Measurements from ENCODE around the gene PSMD4. TPM values are rescaled to one million over a fixed set of nuclear protein-coding genes. Genes with fewer than 3 reads are reported as not detected.
A peak's percentile ranks its signal among the peaks of the same experiment; 100 is the strongest.

PSMD4 gene
- polyA plus RNA-seq, 2 of the 4 experiments (the other 2 are of a cell fraction), result 207 to 265 TPM

DNA sequence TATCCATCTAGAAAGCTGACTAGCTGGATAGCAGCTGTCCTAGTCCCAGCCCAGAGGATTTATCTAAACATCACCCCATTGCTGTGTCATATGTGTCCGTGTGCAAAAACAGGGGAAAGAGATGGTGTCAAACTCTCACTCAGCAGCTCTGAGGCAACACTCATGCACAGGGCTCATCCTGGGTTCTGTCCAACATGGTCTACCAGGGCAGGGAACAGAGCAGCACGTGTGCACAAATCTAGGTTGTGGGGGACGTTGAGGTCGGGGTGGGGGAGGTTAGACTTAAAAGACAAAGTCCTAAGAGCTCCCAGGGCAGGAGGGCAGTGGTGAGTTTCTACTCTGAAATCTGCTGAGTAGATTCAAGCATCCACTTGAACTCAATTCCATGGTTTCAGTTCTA is 56.5 kb downstream of the PSMD4 start:
- DNase-seq (ENCODE audit: low read depth in 1 of 2, low spot score in 1 of 2) (no peak), ATAC-seq (peak in 1 of 2 experiments; percentile 15; a peak in 1 of 6 replicates), FAIRE-seq (no peak)
- Histone ChIP-seq H3K27ac (no peak overlapping the region), H3K4me3 (no peak overlapping the region), H3K9me3 (no peaks in the 10 kb centered on the region), H3K4me1 (peaks cover 44% of the 10 kb centered on the region), H3K4me2 (peak overlapping the region; percentile 34; the same call in 2 of the 3 replicates)
- TF ChIP-seq POLR2AphosphoS2 (conservative IDR thresholded peaks at IDR 0.05; ENCODE audit: low read length) (no peak), TFCP2L1 (CRISPR knock-in tag; IDR thresholded peaks at IDR 0.05) (no peak)
- ChIA-PET CTCF (interaction anchor here (0.9 to 42.1 kb wide), 14 partner anchors 10 to 95 kb away, joined by 3 to 831 read pairs (median 4); no protein-coding TSS in a partner anchor), POLR2A (interaction anchor here (0.6 to 2.7 kb wide), 8 partner anchors 10 to 146 kb away, joined by 3 to 13 read pairs (median 6); partner anchors contain the start of genes PI4KB, PSMB4 and ZNF687)
- 36% methylated on average over 3 of the region's 4 CpGs for WGBS (ENCODE audit: missing lambda C conversion rate)

DNA sequence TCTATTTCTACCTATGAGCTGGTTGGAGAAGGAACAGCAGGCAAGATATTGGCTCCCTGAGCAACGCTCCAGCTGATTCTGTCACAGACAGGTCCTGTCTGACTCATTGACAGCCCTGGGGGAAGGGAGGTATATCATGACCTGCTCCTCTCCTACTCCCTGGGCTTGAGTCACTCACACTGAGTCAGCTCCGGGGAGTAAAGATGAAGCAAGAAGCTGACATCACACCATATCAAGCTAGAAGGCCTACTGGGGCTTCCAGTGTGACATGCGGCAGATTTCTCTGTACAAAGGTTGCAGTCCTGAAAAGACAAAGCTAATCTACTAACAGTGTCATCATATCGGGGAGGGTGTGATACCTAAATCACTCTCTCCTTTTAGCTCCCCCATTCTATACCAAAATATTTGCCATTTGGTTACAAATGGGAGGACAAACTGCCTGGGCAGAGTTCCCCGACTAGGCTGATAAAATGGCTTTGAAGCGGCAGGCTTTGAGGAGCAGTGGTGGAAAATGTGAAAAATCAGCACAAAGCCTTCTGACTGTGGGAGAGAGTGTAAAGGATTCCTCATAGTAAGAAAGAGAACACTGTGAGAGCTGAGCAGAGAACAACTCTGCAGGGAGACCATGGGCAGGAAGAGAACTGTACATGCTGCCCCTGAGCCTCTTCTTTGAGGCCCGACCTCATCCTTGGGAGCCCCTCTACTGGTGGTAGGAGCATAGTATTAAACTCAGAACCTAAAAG is 57.2 kb downstream of the PSMD4 start:
- ChIA-PET CTCF (interaction anchor here (0.9 to 42.1 kb wide), 12 partner anchors 10 to 62 kb away, joined by 3 to 831 read pairs (median 4); no protein-coding TSS in a partner anchor), POLR2A (interaction anchor here (0.6 to 2.7 kb wide), 7 partner anchors 10 to 89 kb away, joined by 3 to 13 read pairs (median 4); partner anchors contain the start of genes PI4KB, PSMB4 and ZNF687)
- Histone ChIP-seq H3K27ac (peak overlapping the region; percentile 64 to 81), H3K4me3 (no peak overlapping the region), H3K9me3 (no peaks in the 10 kb centered on the region), H3K4me1 (peaks cover 44% of the 10 kb centered on the region), H3K4me2 (peak overlapping the region; percentile 69)
- peak; percentile 99 to 100 for ATAC-seq
- DNase-seq (ENCODE audit: low read depth in 1 of 2, low spot score in 1 of 2), result peak; percentile 93 to 99
- FAIRE-seq, result peak; percentile 7
- WGBS (ENCODE audit: missing lambda C conversion rate), result 31% methylated on average over 7 of the region's 7 CpGs
- TF ChIP-seq, protein P1, sequence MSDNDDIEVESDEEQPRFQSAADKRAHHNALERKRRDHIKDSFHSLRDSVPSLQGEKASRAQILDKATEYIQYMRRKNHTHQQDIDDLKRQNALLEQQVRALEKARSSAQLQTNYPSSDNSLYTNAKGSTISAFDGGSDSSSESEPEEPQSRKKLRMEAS (IDR thresholded peaks at IDR 0.05), result peak; percentile 83
- peak; percentile 81; the same call in 1 of the 2 replicates for TF ChIP-seq GATA3 (IDR thresholded peaks at IDR 0.05; ENCODE audit: borderline replicate concordance)
- no peak for TF ChIP-seq NFE2L2 (conservative IDR thresholded peaks at IDR 0.05; ENCODE audit: low read length)
- no peak for TF ChIP-seq SMC3 (IDR thresholded peaks at IDR 0.05)
- peak; percentile 91 to 97 for TF ChIP-seq CEBPB (IDR thresholded peaks at IDR 0.05)
- TF ChIP-seq CHD2 (IDR thresholded peaks at IDR 0.05; ENCODE audit: low read length, partially characterized antibody), result no peak
- TF ChIP-seq, protein P2, sequence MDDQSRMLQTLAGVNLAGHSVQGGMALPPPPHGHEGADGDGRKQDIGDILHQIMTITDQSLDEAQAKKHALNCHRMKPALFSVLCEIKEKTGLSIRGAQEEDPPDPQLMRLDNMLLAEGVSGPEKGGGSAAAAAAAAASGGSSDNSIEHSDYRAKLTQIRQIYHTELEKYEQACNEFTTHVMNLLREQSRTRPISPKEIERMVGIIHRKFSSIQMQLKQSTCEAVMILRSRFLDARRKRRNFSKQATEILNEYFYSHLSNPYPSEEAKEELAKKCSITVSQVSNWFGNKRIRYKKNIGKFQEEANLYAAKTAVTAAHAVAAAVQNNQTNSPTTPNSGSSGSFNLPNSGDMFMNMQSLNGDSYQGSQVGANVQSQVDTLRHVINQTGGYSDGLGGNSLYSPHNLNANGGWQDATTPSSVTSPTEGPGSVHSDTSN (IDR thresholded peaks at IDR 0.05), result peak; percentile 90
- peak; percentile 71 to 75; a peak in 3 of 5 replicates for TF ChIP-seq JUN (IDR thresholded peaks at IDR 0.05)
- TF ChIP-seq, protein P3, sequence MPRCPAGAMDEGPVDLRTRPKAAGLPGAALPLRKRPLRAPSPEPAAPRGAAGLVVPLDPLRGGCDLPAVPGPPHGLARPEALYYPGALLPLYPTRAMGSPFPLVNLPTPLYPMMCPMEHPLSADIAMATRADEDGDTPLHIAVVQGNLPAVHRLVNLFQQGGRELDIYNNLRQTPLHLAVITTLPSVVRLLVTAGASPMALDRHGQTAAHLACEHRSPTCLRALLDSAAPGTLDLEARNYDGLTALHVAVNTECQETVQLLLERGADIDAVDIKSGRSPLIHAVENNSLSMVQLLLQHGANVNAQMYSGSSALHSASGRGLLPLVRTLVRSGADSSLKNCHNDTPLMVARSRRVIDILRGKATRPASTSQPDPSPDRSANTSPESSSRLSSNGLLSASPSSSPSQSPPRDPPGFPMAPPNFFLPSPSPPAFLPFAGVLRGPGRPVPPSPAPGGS (IDR thresholded peaks at IDR 0.05), result 0 out of 3 replicates have a peak, but pooled peaks have one; percentile 47
- TF ChIP-seq JUNB (IDR thresholded peaks at IDR 0.05), result peak; percentile 97
- TF ChIP-seq FOSL2 (IDR thresholded peaks at IDR 0.05), result peak; percentile 98
- TF ChIP-seq FOSL2 (CRISPR knock-in tag; IDR thresholded peaks at IDR 0.05), result peak; percentile 99

DNA sequence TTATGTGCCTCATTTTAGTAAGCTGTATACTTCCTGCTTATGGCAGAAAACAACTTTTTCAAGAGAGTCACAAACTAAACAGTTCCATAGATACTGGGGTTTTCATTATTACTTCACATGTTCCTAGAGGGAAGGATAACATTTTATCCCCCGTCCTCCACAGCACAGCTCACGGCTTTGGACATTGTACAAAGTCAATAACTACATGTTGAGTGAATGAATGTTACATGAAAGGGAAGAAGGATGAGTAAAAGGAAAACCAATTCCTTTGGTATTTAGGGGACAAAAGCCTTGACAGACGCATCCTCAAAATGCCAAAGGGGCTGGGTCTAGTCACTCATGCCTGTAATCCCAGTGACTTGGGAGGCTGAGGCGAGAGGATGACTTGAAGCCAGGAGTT is 57.9 kb downstream of the PSMD4 start:
- H3K4me3 ChIP-seq, result no peak overlapping the region
- peaks cover 44% of the 10 kb centered on the region for H3K4me1 ChIP-seq
- ChIA-PET CTCF (interaction anchor here (1.2 to 42.1 kb wide), 7 partner anchors 12 to 62 kb away, joined by 3 to 831 read pairs (median 7); no protein-coding TSS in a partner anchor), POLR2A (interaction anchor here (1.6 kb wide), 1 partner anchor 31 kb away, joined by 3 read pairs; the partner anchor contains the start of gene ZNF687)
- no peak for DNase-seq (ENCODE audit: low read depth in 1 of 2, low spot score in 1 of 2)
- TF ChIP-seq ZC3H11A (IDR thresholded peaks at IDR 0.05) (no peak), EHF (CRISPR knock-in tag; IDR thresholded peaks at IDR 0.05) (no peak), HDAC2 (IDR thresholded peaks at IDR 0.05) (no peak), KDM1A (IDR thresholded peaks at IDR 0.05; ENCODE audit: low read depth) (no peak), PHF8 (IDR thresholded peaks at IDR 0.05; ENCODE audit: borderline replicate concordance, low read depth) (no peak), RAD21 (conservative IDR thresholded peaks at IDR 0.05 in 1 of 2, IDR thresholded peaks at IDR 0.05 in 1 of 2) (no peak)
- TF ChIP-seq, protein P1 (IDR thresholded peaks at IDR 0.05), result no peak
- TF ChIP-seq, protein P4, sequence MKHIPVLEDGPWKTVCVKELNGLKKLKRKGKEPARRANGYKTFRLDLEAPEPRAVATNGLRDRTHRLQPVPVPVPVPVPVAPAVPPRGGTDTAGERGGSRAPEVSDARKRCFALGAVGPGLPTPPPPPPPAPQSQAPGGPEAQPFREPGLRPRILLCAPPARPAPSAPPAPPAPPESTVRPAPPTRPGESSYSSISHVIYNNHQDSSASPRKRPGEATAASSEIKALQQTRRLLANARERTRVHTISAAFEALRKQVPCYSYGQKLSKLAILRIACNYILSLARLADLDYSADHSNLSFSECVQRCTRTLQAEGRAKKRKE (CRISPR knock-in tag; IDR thresholded peaks at IDR 0.05; ENCODE audit: low read depth), result no peak
- TF ChIP-seq, protein P5, sequence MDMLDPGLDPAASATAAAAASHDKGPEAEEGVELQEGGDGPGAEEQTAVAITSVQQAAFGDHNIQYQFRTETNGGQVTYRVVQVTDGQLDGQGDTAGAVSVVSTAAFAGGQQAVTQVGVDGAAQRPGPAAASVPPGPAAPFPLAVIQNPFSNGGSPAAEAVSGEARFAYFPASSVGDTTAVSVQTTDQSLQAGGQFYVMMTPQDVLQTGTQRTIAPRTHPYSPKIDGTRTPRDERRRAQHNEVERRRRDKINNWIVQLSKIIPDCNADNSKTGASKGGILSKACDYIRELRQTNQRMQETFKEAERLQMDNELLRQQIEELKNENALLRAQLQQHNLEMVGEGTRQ (IDR thresholded peaks at IDR 0.05), result no peak
- peak overlapping the region; percentile 64 to 81; a peak in 5 of 6 replicates for H3K27ac ChIP-seq
- ATAC-seq, result no peak
- H3K9me3 ChIP-seq, result no peaks in the 10 kb centered on the region
- peak overlapping the region; percentile 69; the same call in 2 of the 3 replicates for H3K4me2 ChIP-seq
- no peak for FAIRE-seq
- 89% methylated on average over 4 of the region's 4 CpGs for WGBS (ENCODE audit: missing lambda C conversion rate)
